Sigmoid colon (tissue), 7 donors: ENCODE results near the gene TMEM240. TPM values are rescaled to one million over a fixed set of nuclear protein-coding genes. Genes with fewer than 3 reads are reported as not detected.

Experiments
- DNase-seq: peaks from one replicate; pipeline ENCODE4 v3.0.0-alpha.2; 2019
- H3K27ac ChIP-seq, 4 donors: fragments of 200-600 bp; sonication (generic); one replicate each; pipeline ENCODE4 v1.5.1; 2016 to 2019; ENCODE audit warnings: mild to moderate bottlenecking in 1 of 4
- H3K27me3 ChIP-seq, 3 donors: fragments of 200-600 bp; sonication (generic); one replicate each; pipeline ENCODE4 v1.5.1; 2019; ENCODE audit warnings: mild to moderate bottlenecking in 1 of 3
- H3K36me3 ChIP-seq, 4 donors: fragments of 200-600 bp; sonication (generic); one replicate each; pipeline ENCODE4 v1.5.1; 2016 to 2019
- H3K4me1 ChIP-seq, 4 donors: fragments of 200-600 bp; sonication (generic); one replicate each; pipeline ENCODE4 v1.5.1; 2017 to 2019
- H3K4me3 ChIP-seq, 4 donors: fragments of 200-600 bp; sonication (generic); one replicate each; pipeline ENCODE4 v1.5.1; 2017 to 2019; ENCODE audit warnings: mild to moderate bottlenecking in 2 of 4, moderate library complexity in 1 of 4
- H3K9me3 ChIP-seq, 4 donors: fragments of 200-600 bp in 3 of 4; sonication (generic) in 3 of 4; one replicate each; pipeline versions ENCODE4 v1.5.1 to v1.6.1; 2013 to 2019
- CTCF ChIP-seq, 4 experiments: fragments of 450-650 bp in 3 of 4; fragments of 200-600 bp in 1 of 4; IDR thresholded peaks; one replicate each; pipeline ENCODE4 v1.5.1; 2016 to 2019; ENCODE audit warnings: antibody characterized with exemption in 4 of 4, mild to moderate bottlenecking in 3 of 4, moderate library complexity in 2 of 4
- EP300 ChIP-seq, 4 donors: sonication (generic); formaldehyde crosslinking; IDR thresholded peaks; one replicate each; pipeline ENCODE4 v1.6.1; 2017; ENCODE audit warnings: antibody characterized with exemption in 4 of 4
- POLR2A ChIP-seq, 2 donors: fragments of 450-650 bp; IDR thresholded peaks; one replicate each; pipeline ENCODE4 v1.6.1; 2016; ENCODE audit warnings: antibody characterized with exemption in 2 of 2, mild to moderate bottlenecking in 2 of 2, moderate library complexity in 2 of 2
- POLR2AphosphoS5 ChIP-seq, 4 donors: sonication (generic); formaldehyde crosslinking; IDR thresholded peaks; one replicate each; pipeline ENCODE4 v1.6.1; 2017; ENCODE audit warnings: antibody characterized with exemption in 4 of 4
- WGBS, 2 donors: extraction: QIAGEN DNeasy Blood & Tissue Kit; methylation state at CpG; one replicate each; pipeline ENCODE4 v1.1.7; 2013; 5-methylcytosine and 5-hydroxymethylcytosine counted together
- intact Hi-C: fragments of 100-400 bp; cut with DNase I; formaldehyde crosslinking; loops from one replicate; pipeline ENCODE4 v1.15.1; 2023
- polyA plus RNA-seq, 3 donors: library from polyadenylated mRNA; stranded (reverse); fragments of 200-250 nt; gene quantifications; one replicate each; pipeline ENCODE4 v1.2.3, GENCODE V29; 2013
- total RNA-seq, 4 donors: library from RNA; depleted of rRNA; stranded (reverse); fragments of >200 nt; gene quantifications; one replicate each; pipeline ENCODE4 v1.1.0, GENCODE V29; 2016
- donor health status: healthy with polysubstance abuse.
- donor health status: Bipolar disorder and iron deficiency.
- donor health status: healthy.

The TMEM240 gene
- total and polyA plus RNA-seq, 7 donors: 3.7 to 35.2 (median 15.8) TPM; not detected in 1

DNA sequence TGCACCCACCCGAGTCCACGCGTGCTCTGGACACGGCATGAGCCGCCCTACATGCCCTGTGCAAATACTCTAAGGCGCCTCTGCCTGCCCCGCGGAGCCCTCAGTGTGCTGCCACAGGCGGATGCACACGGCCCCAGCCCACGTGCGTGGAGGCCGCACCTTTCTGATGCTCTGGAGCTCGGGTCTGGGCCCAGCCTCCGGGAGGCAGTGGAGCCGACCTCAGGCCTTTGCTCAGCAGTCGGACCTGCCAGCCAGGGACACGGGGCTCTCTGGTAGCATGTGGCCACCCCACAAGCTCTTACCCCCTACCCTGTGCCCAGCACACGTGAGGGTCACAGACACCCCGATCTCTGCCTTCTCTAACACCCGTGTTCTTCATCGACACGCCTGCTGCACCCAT lies 2.1 kb downstream of the TMEM240 start:
- no peaks in the 10 kb centered on the region for H3K9me3 ChIP-seq
- TF ChIP-seq POLR2A (IDR thresholded peaks at IDR 0.05) (no peak), CTCF (IDR thresholded peaks at IDR 0.05) (no peak), EP300 (IDR thresholded peaks at IDR 0.05) (no peak), POLR2AphosphoS5 (IDR thresholded peaks at IDR 0.05) (no peak)
- intact Hi-C loops: no loop called here
- H3K4me1 ChIP-seq: peaks cover 0 to 27% (median 23%) of the 10 kb centered on the region in 4 donors
- DNase-seq: no peak
- no peaks in the 10 kb centered on the region for H3K27me3 ChIP-seq
- H3K27ac ChIP-seq: no peak overlapping the region
- peaks cover 0 to 44% (median 16%) of the 10 kb centered on the region in 4 donors for H3K36me3 ChIP-seq
- H3K4me3 ChIP-seq: no peak overlapping the region
- WGBS, 2 donors: 86 to 92% methylated on average over 23 of the region's 23 CpGs

- Histone ChIP-seq H3K4me3 (no peak overlapping the region), H3K27ac (no peak overlapping the region), H3K9me3 (no peaks in the 10 kb centered on the region), H3K36me3 (peaks cover 0 to 38% (median 14%) of the 10 kb centered on the region in 4 donors), H3K4me1 (peaks cover 0 to 30% (median 23%) of the 10 kb centered on the region in 4 donors), H3K27me3 (no peaks in the 10 kb centered on the region)
- TF ChIP-seq CTCF (IDR thresholded peaks at IDR 0.05): no peak
- no peak for DNase-seq
- intact Hi-C loops: no loop called here
- WGBS, 2 donors: 94 to 95% methylated on average over 32 of the region's 32 CpGs
Measured at GRCh38 chr1:1537626-1538250, 2.7 kb downstream of the TMEM240 start.

DNA sequence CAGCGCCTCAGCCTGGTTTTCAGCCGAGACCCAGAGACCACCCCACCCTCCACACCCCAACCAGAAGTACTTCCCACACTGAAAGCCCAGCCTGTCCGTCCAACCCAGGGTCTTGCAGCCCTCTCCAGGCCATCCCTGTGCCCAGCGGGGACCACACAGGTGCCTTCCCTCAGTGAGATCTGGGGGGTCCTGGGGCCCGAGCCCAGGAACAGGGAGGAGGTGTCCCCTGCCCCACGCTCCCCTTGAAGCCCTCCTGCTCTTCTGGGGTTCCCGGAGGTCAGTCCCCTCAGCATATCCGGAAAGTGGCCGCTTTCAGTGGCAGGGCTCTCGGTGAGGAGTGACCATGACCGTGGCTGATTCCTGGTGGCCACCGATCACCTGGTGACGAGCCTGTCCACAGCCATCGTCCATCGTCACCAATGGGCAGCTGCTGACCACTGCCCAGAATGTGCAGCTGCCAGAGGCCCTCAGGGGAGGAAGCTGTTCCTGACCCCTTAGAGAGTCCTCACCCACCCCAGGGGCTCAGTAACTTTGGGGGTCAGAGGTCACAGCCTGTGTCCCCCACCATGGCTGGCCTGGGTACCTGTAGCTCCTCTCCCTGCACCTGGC lies 3.4 kb downstream of the TMEM240 start:
- Histone ChIP-seq H3K36me3 (peaks cover 0 to 32% (median 10%) of the 10 kb centered on the region in 4 donors), H3K27me3 (no peaks in the 10 kb centered on the region), H3K4me1 (peaks cover 0 to 30% (median 23%) of the 10 kb centered on the region in 4 donors), H3K9me3 (no peaks in the 10 kb centered on the region), H3K27ac (peak overlapping the region in 1 of 4 donors; percentile 14), H3K4me3 (no peak overlapping the region)
- intact Hi-C loops: no loop called here
- WGBS, 2 donors: 90 to 92% methylated on average over 15 of the region's 15 CpGs
- no peak for DNase-seq
- TF ChIP-seq CTCF (IDR thresholded peaks at IDR 0.05) (no peak), POLR2AphosphoS5 (IDR thresholded peaks at IDR 0.05) (no peak), POLR2A (IDR thresholded peaks at IDR 0.05) (no peak), EP300 (IDR thresholded peaks at IDR 0.05) (no peak)

GRCh38 chr1:1536019-1536937 lies 4.1 kb downstream of the TMEM240 start:
- intact Hi-C loops: no loop called here
- 79 to 87% methylated on average over 48 of the region's 48 CpGs for whole genome bisulfite sequencing, 2 donors
- no peak for DNase-seq
- peaks cover 0 to 4% (median 0%) of the 10 kb centered on the region in 4 donors for H3K9me3 ChIP-seq
- no peak overlapping the region for H3K4me3 ChIP-seq
- H3K36me3 ChIP-seq: peaks cover 0 to 25% (median 4%) of the 10 kb centered on the region in 4 donors
- TF ChIP-seq CTCF (IDR thresholded peaks at IDR 0.05) (no peak), POLR2AphosphoS5 (IDR thresholded peaks at IDR 0.05) (no peak), EP300 (IDR thresholded peaks at IDR 0.05) (no peak), POLR2A (IDR thresholded peaks at IDR 0.05) (no peak)
- H3K27me3 ChIP-seq: no peaks in the 10 kb centered on the region
- peaks cover 0 to 28% (median 23%) of the 10 kb centered on the region in 4 donors for H3K4me1 ChIP-seq
- no peak overlapping the region for H3K27ac ChIP-seq
